A673 (cell line): ENCODE results near the gene HNRNPDL. TPM values are rescaled to one million over a fixed set of nuclear protein-coding genes. Genes with fewer than 3 reads are reported as not detected.

Experiments
- BruUV-seq: library from RNA; stranded (reverse); fragments of 400-500 nt; replicated peaks from 2 replicates; lab custom pipeline; 2021; lab: Mats Ljungman, UMichigan
- CTCF ChIA-PET: fragments of 300-600 bp; sonication (Branson Sonifier 250); formaldehyde crosslinking; loops from one replicate; lab custom pipeline; 2022; ENCODE audit warnings: antibody characterized with exemption; lab: Charles Lee
- POLR2A ChIA-PET: fragments of 300-600 bp; sonication (Branson Sonifier 250); formaldehyde crosslinking; loops from one replicate; lab custom pipeline; 2022; ENCODE audit warnings: antibody characterized with exemption; ENCODE audit not compliant: low non-redundant PET; lab: Charles Lee
- DNase-seq: peaks from one replicate; pipeline ENCODE4 v3.0.0-alpha.2; 2015; ENCODE audit warnings: low spot score
- H3K27ac ChIP-seq: fragments of 200-600 bp; sonication (generic); 2 replicates; pipeline ENCODE4 v1.5.1; 2016; ENCODE audit warnings: mixed run types, low read depth, mild to moderate bottlenecking, mixed read lengths, antibody characterized with exemption, low read length; ENCODE audit not compliant: poor library complexity, severe bottlenecking
- H3K27me3 ChIP-seq: fragments of 200-600 bp; sonication (generic); replicated peaks from 2 replicates; pipeline ENCODE4 v1.6.1; 2017; ENCODE audit warnings: mixed run types, low read depth, mild to moderate bottlenecking, mixed read lengths, antibody characterized with exemption, low read length; ENCODE audit not compliant: insufficient read depth, poor library complexity
- H3K36me3 ChIP-seq: fragments of 200-600 bp; sonication (generic); 2 replicates; pipeline ENCODE4 v1.6.1; 2016; ENCODE audit warnings: mixed run types, mild to moderate bottlenecking, mixed read lengths, antibody characterized with exemption, low read length; ENCODE audit not compliant: insufficient read depth, poor library complexity, severe bottlenecking
- H3K4me1 ChIP-seq: fragments of 200-600 bp; sonication (generic); 2 replicates; pipeline ENCODE4 v1.6.1; 2017; ENCODE audit warnings: mixed run types, mild to moderate bottlenecking, mixed read lengths, antibody characterized with exemption, low read length; ENCODE audit not compliant: insufficient read depth, poor library complexity, severe bottlenecking
- H3K4me3 ChIP-seq: fragments of 200-600 bp; sonication (generic); 2 replicates; pipeline ENCODE4 v1.5.1; 2016; ENCODE audit warnings: low read depth, mixed run types, mild to moderate bottlenecking, mixed read lengths, low read length; ENCODE audit not compliant: poor library complexity, severe bottlenecking
- H3K9me3 ChIP-seq: fragments of 200-600 bp; sonication (generic); 2 replicates; pipeline ENCODE4 v1.6.1; 2016; ENCODE audit warnings: mixed run types, low read depth, mild to moderate bottlenecking, mixed read lengths, antibody characterized with exemption, low read length; ENCODE audit not compliant: poor library complexity, severe bottlenecking
- CTCF ChIP-seq: fragments of 300-800, 200-600 bp; sonication (generic); conservative IDR thresholded peaks from 2 replicates; pipeline ENCODE4 v1.5.1; 2017; ENCODE audit warnings: low read depth, mild to moderate bottlenecking, antibody characterized with exemption, low read length, moderate library complexity, mixed read lengths
- EZH2 ChIP-seq: fragments of 200-600 bp; sonication (generic); IDR thresholded peaks from 2 replicates; pipeline ENCODE4 v1.6.1; 2017; ENCODE audit warnings: borderline replicate concordance, low read depth, mild to moderate bottlenecking, mixed read lengths, antibody characterized with exemption, low read length; ENCODE audit not compliant: poor library complexity, severe bottlenecking
- intact Hi-C: fragments of 100-400 bp; cut with micrococcal nuclease; formaldehyde crosslinking; loops from one replicate; pipeline ENCODE4 v1.10.0; 2022; ENCODE audit not compliant: unreplicated experiment
- total RNA-seq: library from RNA; stranded (reverse); gene quantifications from 2 replicates; pipeline ENCODE4 v1.2.3, GENCODE V29; 2021

Gene HNRNPDL
- total RNA-seq, 1 experiment from 2014 or later, result 320 TPM

GRCh38 chr4:82429728-82430192, 502 bp downstream of the HNRNPDL start:
- no peak for DNase-seq
- no peaks in the 10 kb centered on the region for H3K4me1 ChIP-seq
- intact Hi-C loops, result loop anchor here (1.0 to 10.0 kb wide), 2 partner anchors 55 to 1025 kb away; no protein-coding TSS in a partner anchor
- peak overlapping the region; percentile 99 for H3K27ac ChIP-seq
- no peaks in the 10 kb centered on the region for H3K9me3 ChIP-seq
- TF ChIP-seq CTCF (no peak), EZH2 (no peak)
- H3K4me3 ChIP-seq, result peak overlapping the region; percentile 88
- POLR2A ChIA-PET, result interaction anchor here (0.6 to 0.7 kb wide), 2 partner anchors 11 to 59 kb away, joined by 3 to 11 read pairs; no protein-coding TSS in a partner anchor
- H3K36me3 ChIP-seq, result peaks cover 39% of the 10 kb centered on the region
- H3K27me3 ChIP-seq, result no peaks in the 10 kb centered on the region
- no TSS peak for BruUV-seq
- CTCF ChIA-PET, result no interaction called here

DNA sequence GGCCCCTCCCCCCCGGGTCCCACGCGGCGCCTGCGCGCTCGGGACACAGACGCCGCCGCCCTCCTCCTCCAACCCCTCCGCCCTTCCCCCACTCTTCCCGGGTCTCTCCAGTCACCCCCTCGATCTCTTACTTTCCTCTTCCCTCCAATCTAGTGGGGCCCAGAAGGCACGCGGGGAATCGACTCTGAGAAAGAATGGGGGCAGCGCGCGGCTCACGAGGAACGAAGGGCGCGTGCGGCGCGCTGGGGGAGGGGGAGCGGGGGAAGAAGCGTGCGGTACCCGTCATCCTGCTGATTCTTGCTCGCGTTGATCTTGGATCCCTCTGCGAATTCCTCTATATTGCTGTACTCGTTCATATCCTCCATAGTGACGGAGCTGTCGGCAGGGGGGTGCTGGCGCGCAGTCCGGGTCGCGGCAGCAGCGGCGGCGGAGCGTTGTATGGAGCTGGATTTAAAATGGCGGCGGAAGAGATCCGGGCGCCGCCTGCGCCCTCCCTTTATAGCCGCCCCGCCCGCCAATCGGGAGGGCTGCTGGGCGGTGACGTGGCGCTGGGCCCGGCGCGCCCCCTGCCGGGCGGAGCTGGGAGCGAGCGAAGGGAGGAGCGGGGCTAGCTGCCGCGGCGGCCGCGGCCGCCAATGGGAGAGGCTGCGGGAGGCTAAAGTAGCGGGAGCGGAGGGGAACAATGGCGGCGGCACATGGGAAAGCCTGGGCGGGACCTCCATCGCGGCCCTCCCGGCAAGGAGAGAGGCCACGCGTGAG, 1.1 kb downstream of the HNRNPDL start:
- Histone ChIP-seq H3K36me3 (peaks cover 45% of the 10 kb centered on the region), H3K4me3 (peak overlapping the region; percentile 88), H3K9me3 (no peaks in the 10 kb centered on the region), H3K27me3 (no peaks in the 10 kb centered on the region), H3K27ac (peak overlapping the region; percentile 99), H3K4me1 (no peaks in the 10 kb centered on the region)
- no peak for TF ChIP-seq EZH2
- peak; percentile 58 for TF ChIP-seq CTCF
- intact Hi-C loops, result loop anchor here (1.0 to 10.0 kb wide), 2 partner anchors 55 to 1024 kb away; no protein-coding TSS in a partner anchor
- DNase-seq, result peak; percentile 89
- no TSS peak for BruUV-seq
- CTCF ChIA-PET, result interaction anchor here (0.6 to 0.7 kb wide), 2 partner anchors 31 to 37 kb away, joined by 4 to 8 read pairs; no protein-coding TSS in a partner anchor
- POLR2A ChIA-PET, result interaction anchor here (0.6 to 0.7 kb wide), 3 partner anchors 10 to 131 kb away, joined by 3 to 11 read pairs (median 8); no protein-coding TSS in a partner anchor

DNA sequence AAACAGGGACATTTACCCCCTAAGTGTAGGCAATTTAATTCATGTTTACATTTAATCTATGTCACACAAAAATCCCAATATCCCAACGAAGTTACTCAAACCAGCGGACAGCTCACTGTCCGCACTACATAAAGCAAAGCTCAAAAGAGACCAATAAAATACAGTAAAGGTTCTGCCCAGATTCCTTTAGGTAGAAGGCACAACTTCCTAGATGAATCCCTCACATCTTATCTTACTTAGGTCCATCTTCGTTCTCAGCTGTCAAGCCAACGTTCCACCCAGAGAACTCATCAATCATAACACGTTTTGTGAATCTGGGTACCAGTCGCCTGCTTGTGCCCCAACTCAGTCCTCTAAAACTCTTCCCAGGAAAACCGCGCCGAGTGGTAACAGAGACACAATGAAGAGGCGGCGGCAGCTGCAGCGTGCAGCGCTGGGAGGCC, 1.7 kb downstream of the HNRNPDL start:
- Histone ChIP-seq H3K9me3 (no peaks in the 10 kb centered on the region), H3K27ac (peak overlapping the region; percentile 99), H3K36me3 (peaks cover 51% of the 10 kb centered on the region), H3K4me3 (peak overlapping the region; percentile 88), H3K27me3 (no peaks in the 10 kb centered on the region), H3K4me1 (no peaks in the 10 kb centered on the region)
- TF ChIP-seq CTCF (no peak), EZH2 (no peak)
- intact Hi-C loops, result loop anchor here (10.0 kb wide), 1 partner anchor 1024 kb away; no protein-coding TSS in a partner anchor
- DNase-seq, result no peak
- CTCF ChIA-PET, result interaction anchor here (0.7 kb wide), 1 partner anchor 31 kb away, joined by 8 read pairs; no protein-coding TSS in a partner anchor
- POLR2A ChIA-PET, result interaction anchor here (0.7 kb wide), 1 partner anchor 680 kb away, joined by 4 read pairs; no protein-coding TSS in a partner anchor
- BruUV-seq, result no TSS peak
